ENCODE measurements around the gene PNPLA5.

PNPLA5 gene

DNA sequence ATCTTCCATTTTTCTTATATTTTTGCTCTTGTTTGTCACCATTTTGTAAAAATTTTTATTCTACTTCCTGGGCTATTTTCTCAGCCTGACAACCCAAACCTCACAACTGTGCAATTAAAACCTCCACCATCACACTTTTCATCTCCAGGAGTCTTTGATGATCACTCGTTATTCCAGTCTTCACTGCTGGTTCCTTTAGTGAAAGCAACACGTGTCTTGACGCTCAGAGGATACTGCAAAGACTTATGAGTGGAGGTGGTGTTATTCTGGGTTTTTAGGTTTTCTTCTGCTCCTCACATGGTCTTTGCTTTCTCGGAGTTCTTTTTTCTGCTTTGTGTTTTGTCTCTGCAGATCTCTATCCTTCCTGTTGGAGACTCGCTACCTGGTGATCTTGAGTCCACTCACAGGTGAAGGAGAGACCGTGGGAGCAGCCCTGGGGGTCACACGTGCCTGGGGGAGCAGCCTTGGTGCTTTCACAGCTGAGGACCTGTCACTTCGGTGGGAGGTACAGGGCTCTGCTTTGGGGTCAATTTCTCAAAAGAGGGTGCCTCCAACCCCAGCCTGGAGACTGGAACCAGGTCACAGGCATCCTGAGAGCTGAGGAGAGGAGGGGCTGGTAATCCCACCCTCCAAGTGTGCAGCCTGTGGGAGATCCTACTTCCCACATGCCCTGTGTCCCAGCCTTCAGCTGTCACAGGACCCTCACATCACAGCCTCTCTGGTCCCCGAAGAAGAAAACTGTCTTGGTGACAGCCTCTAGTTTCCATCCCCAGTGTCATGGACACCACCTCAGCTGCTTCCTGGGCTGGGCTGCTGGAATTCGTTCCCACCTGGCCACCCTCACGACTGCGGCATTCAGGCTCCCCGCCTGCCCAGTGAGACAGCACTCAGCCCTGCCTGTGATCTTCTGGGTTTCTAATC, 40.5 kb downstream of the PNPLA5 start:
- no peak overlapping the region for H2BK5ac ChIP-seq (ENCODE audit: low read length)
- peaks cover 23% of the 10 kb centered on the region for H3K79me1 ChIP-seq (ENCODE audit: low read length)
- H3K4me3 ChIP-seq (ENCODE audit: low read length) = no peak overlapping the region
- H2BK15ac ChIP-seq (replicated peaks; ENCODE audit: low read depth) = no peak overlapping the region
- H2BK120ac ChIP-seq (ENCODE audit: low read depth, low read length) = no peak overlapping the region
- H4K8ac ChIP-seq (ENCODE audit: low read depth, low read length) = no peak overlapping the region
- H3K27me3 ChIP-seq (ENCODE audit: insufficient read depth, low read length, poor library complexity) = no peaks in the 10 kb centered on the region
- no peak for DNase-seq
- H4K5ac ChIP-seq (ENCODE audit: low read length) = no peak overlapping the region
- H3K4me1 ChIP-seq (ENCODE audit: control insufficient read depth, low read depth, low read length) = no peaks in the 10 kb centered on the region
- H3K36me3 ChIP-seq (ENCODE audit: control insufficient read depth, insufficient read depth, low read length) = no peaks in the 10 kb centered on the region
- no peak overlapping the region for H3K4me2 ChIP-seq (ENCODE audit: low read length)
- no peak overlapping the region for H3K23ac ChIP-seq (ENCODE audit: low read length)
- H3K4ac ChIP-seq (ENCODE audit: low read depth, low read length) = no peak overlapping the region
- WGBS (ENCODE audit: extremely low coverage, insufficient coverage, low lambda C conversion rate) = no CpG with 5 or more reads among the region's 13 CpGs
- no peak overlapping the region for H3K56ac ChIP-seq (ENCODE audit: low read length)
- peaks cover 13% of the 10 kb centered on the region for H3K79me2 ChIP-seq (ENCODE audit: control insufficient read depth, insufficient read depth, low read length)
- no peak overlapping the region for H2AK5ac ChIP-seq (ENCODE audit: low read length)
- no peak overlapping the region for H3K9ac ChIP-seq (ENCODE audit: low read length)
- H3K18ac ChIP-seq (ENCODE audit: low read length) = no peak overlapping the region
- no peak overlapping the region for H3K27ac ChIP-seq (ENCODE audit: low read depth, low read length)

DNA sequence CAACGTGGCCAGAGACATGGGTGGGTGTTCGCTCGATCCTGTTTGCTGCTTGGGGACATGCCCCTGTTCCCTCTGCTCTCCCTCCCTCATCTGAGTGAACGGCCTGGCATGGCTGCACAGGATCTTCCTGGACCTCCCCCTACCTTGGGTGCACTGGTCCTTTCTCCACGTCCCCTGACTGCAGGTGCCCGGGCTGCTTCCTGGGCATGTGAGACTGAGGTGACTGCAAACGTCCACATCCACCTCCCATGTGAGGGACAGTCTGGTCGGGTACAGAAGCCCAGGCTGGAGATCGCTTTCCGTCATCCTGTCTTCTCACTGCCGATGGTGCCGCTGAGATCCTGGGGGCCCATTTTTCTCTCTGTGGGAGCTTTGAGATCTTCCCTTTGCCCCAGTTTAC, 41.3 kb downstream of the PNPLA5 start:
- H3K36me3 ChIP-seq (ENCODE audit: control insufficient read depth, insufficient read depth, low read length) = no peaks in the 10 kb centered on the region
- peaks cover 22% of the 10 kb centered on the region for H3K79me1 ChIP-seq (ENCODE audit: low read length)
- no CpG with 5 or more reads among the region's 12 CpGs for WGBS (ENCODE audit: extremely low coverage, insufficient coverage, low lambda C conversion rate)
- no peak overlapping the region for H4K5ac ChIP-seq (ENCODE audit: low read length)
- H2BK15ac ChIP-seq (replicated peaks; ENCODE audit: low read depth) = no peak overlapping the region
- H3K23ac ChIP-seq (ENCODE audit: low read length) = peak overlapping the region; percentile 68
- H4K8ac ChIP-seq (ENCODE audit: low read depth, low read length) = no peak overlapping the region
- H3K27ac ChIP-seq (ENCODE audit: low read depth, low read length) = no peak overlapping the region
- no peak overlapping the region for H3K4me3 ChIP-seq (ENCODE audit: low read length)
- no peak overlapping the region for H3K4me2 ChIP-seq (ENCODE audit: low read length)
- H3K56ac ChIP-seq (ENCODE audit: low read length) = no peak overlapping the region
- no peaks in the 10 kb centered on the region for H3K4me1 ChIP-seq (ENCODE audit: control insufficient read depth, low read depth, low read length)
- DNase-seq = no peak
- H3K18ac ChIP-seq (ENCODE audit: low read length) = no peak overlapping the region
- no peaks in the 10 kb centered on the region for H3K27me3 ChIP-seq (ENCODE audit: insufficient read depth, low read length, poor library complexity)
- peaks cover 8% of the 10 kb centered on the region for H3K79me2 ChIP-seq (ENCODE audit: control insufficient read depth, insufficient read depth, low read length)
- no peak overlapping the region for H3K9ac ChIP-seq (ENCODE audit: low read length)
- H2BK120ac ChIP-seq (ENCODE audit: low read depth, low read length) = no peak overlapping the region
- no peak overlapping the region for H2BK5ac ChIP-seq (ENCODE audit: low read length)
- no peak overlapping the region for H2AK5ac ChIP-seq (ENCODE audit: low read length)
- no peak overlapping the region for H3K4ac ChIP-seq (ENCODE audit: low read depth, low read length)

DNA sequence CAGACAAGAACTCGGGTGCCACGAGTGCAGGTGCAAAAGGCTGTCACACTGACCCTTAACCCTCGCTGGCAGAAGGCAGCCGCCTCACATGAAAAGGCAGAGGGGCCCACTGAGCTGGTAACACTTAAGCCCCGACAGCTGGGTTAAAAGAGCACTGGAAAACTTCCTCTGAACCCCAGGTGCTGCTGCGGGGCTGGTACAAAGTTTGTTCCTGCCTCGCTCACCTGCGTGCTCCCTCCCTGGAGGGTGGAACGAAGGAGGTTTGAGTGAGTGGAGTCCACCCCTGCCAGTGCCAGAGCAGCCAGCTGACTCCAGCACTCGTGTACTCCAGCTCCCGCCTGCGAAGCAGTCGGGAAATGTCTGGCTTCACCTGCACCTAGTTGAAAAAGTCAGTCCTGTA, 42.1 kb downstream of the PNPLA5 start:
- Histone ChIP-seq H3K27ac (ENCODE audit: low read depth, low read length) (no peak overlapping the region), H2AK5ac (ENCODE audit: low read length) (no peak overlapping the region), H3K4me3 (ENCODE audit: low read length) (no peak overlapping the region), H3K9ac (ENCODE audit: low read length) (no peak overlapping the region), H4K8ac (ENCODE audit: low read depth, low read length) (no peak overlapping the region), H3K56ac (ENCODE audit: low read length) (no peak overlapping the region), H2BK5ac (ENCODE audit: low read length) (no peak overlapping the region), H3K27me3 (ENCODE audit: insufficient read depth, low read length, poor library complexity) (no peaks in the 10 kb centered on the region), H3K79me1 (ENCODE audit: low read length) (peaks cover 19% of the 10 kb centered on the region), H3K4me1 (ENCODE audit: control insufficient read depth, low read depth, low read length) (no peaks in the 10 kb centered on the region), H2BK15ac (replicated peaks; ENCODE audit: low read depth) (no peak overlapping the region), H2BK120ac (ENCODE audit: low read depth, low read length) (no peak overlapping the region), H3K36me3 (ENCODE audit: control insufficient read depth, insufficient read depth, low read length) (no peaks in the 10 kb centered on the region), H4K5ac (ENCODE audit: low read length) (no peak overlapping the region), H3K79me2 (ENCODE audit: control insufficient read depth, insufficient read depth, low read length) (peaks cover 8% of the 10 kb centered on the region), H3K23ac (ENCODE audit: low read length) (no peak overlapping the region), H3K18ac (ENCODE audit: low read length) (no peak overlapping the region), H3K4ac (ENCODE audit: low read depth, low read length) (no peak overlapping the region), H3K4me2 (ENCODE audit: low read length) (no peak overlapping the region)
- no CpG with 5 or more reads among the region's 13 CpGs for WGBS (ENCODE audit: extremely low coverage, insufficient coverage, low lambda C conversion rate)
- DNase-seq = no peak

DNA sequence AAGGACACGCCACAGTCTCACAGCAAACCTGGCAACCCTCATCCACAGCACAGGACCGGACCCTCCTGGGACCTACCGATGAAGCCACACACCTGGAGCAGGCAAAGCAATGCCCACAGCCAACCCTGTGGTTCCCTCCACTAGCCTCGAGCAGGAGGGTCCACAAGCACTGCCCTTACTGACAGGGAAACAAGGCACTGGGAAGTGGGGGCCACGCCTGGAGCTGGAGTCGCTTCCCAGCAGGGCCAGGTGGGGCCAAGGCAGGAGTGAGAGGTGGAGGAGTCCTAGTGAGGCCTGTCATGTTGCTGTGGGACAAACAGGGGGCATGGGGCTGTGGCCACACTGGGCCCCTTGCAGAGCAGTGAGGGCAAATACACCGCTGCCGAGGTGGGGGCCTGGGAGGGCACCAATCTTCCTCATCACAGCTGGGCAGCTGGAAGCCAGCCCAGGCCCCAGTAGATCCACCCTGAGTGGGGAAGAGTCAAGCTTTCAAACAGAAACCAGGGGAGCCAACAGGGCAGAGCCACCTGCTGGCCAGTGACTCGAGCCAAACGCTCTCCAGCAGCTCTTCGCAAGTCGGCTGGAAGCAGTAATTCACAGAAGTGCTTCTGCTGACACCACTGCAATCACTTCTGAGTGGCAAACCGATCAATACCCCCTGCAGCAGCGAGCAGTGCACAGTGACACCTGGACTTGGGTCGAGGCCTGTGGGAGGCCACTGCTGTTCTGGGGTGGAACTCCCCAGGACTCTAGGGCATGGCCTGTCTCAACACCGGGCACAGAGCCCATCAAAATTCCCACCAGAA, 43.2 kb downstream of the PNPLA5 start:
- Histone ChIP-seq H2BK120ac (ENCODE audit: low read depth, low read length) (no peak overlapping the region), H2AK5ac (ENCODE audit: low read length) (no peak overlapping the region), H3K4me2 (ENCODE audit: low read length) (no peak overlapping the region), H3K4ac (ENCODE audit: low read depth, low read length) (no peak overlapping the region), H3K27ac (ENCODE audit: low read depth, low read length) (no peak overlapping the region), H3K9ac (ENCODE audit: low read length) (no peak overlapping the region), H3K36me3 (ENCODE audit: control insufficient read depth, insufficient read depth, low read length) (no peaks in the 10 kb centered on the region), H4K8ac (ENCODE audit: low read depth, low read length) (no peak overlapping the region), H3K23ac (ENCODE audit: low read length) (no peak overlapping the region), H2BK15ac (replicated peaks; ENCODE audit: low read depth) (no peak overlapping the region), H3K79me1 (ENCODE audit: low read length) (peaks cover 22% of the 10 kb centered on the region), H3K4me3 (ENCODE audit: low read length) (no peak overlapping the region), H3K56ac (ENCODE audit: low read length) (no peak overlapping the region), H3K79me2 (ENCODE audit: control insufficient read depth, insufficient read depth, low read length) (peaks cover 9% of the 10 kb centered on the region), H2BK5ac (ENCODE audit: low read length) (no peak overlapping the region), H3K18ac (ENCODE audit: low read length) (no peak overlapping the region), H3K4me1 (ENCODE audit: control insufficient read depth, low read depth, low read length) (no peaks in the 10 kb centered on the region), H3K27me3 (ENCODE audit: insufficient read depth, low read length, poor library complexity) (no peaks in the 10 kb centered on the region), H4K5ac (ENCODE audit: low read length) (no peak overlapping the region)
- WGBS (ENCODE audit: extremely low coverage, insufficient coverage, low lambda C conversion rate) = no CpG with 5 or more reads among the region's 16 CpGs
- DNase-seq = peak; percentile 42

DNA sequence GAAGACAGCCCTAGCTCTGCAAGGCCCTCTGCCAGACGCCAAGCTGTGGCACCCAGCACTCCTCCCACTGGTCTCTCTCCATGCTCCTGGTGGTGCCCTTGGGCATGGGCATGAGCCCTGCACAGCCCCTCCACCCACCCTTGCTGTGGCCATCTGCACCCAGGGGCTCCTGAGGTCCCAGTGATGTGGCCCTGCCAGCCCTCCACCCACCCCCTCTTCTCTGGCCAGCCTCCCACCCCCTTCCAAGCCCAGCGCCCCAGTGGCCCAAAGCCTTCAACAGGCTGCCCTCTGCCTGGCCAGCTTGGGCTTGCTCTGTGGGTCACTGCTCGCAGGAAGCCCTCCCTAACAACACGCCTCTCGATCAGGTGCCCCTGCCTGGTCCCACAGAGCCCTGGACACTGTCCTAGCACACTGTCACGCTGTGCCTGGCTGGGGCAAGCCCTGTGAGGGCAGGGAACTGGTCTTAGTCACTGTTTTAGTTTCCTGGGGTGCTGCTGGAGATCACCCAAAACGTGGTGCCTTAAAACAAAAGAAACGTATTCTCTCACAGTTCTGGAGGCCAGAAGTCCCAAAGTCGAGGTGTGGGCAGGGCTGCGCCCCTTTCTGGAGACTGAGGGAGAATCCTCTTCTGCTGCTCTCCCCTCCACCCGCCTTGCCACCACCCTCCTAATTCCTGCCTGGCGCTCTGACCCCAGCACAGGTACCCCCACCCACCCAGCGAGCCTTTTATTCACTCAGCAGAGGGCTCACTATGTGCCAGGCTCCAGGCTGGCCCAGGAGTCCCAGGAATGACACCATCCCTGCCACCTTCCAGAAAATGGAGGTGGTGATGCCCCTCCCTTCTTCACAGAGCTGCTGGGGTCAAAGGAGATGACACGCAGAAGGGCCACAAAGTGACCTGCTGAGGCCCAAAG, 44.2 kb downstream of the PNPLA5 start:
- H3K79me1 ChIP-seq (ENCODE audit: low read length) = peaks cover 20% of the 10 kb centered on the region
- H3K27ac ChIP-seq (ENCODE audit: low read depth, low read length) = no peak overlapping the region
- H3K27me3 ChIP-seq (ENCODE audit: insufficient read depth, low read length, poor library complexity) = no peaks in the 10 kb centered on the region
- H2BK5ac ChIP-seq (ENCODE audit: low read length) = no peak overlapping the region
- no peak overlapping the region for H3K56ac ChIP-seq (ENCODE audit: low read length)
- H3K79me2 ChIP-seq (ENCODE audit: control insufficient read depth, insufficient read depth, low read length) = peaks cover 7% of the 10 kb centered on the region
- no peak overlapping the region for H3K9ac ChIP-seq (ENCODE audit: low read length)
- no peak overlapping the region for H4K5ac ChIP-seq (ENCODE audit: low read length)
- no peak overlapping the region for H2BK120ac ChIP-seq (ENCODE audit: low read depth, low read length)
- no peak overlapping the region for H3K4me3 ChIP-seq (ENCODE audit: low read length)
- H3K4me2 ChIP-seq (ENCODE audit: low read length) = no peak overlapping the region
- no peak overlapping the region for H2AK5ac ChIP-seq (ENCODE audit: low read length)
- no peak overlapping the region for H3K18ac ChIP-seq (ENCODE audit: low read length)
- no peaks in the 10 kb centered on the region for H3K4me1 ChIP-seq (ENCODE audit: control insufficient read depth, low read depth, low read length)
- no peak overlapping the region for H3K4ac ChIP-seq (ENCODE audit: low read depth, low read length)
- H3K23ac ChIP-seq (ENCODE audit: low read length) = no peak overlapping the region
- no peak for DNase-seq
- no peaks in the 10 kb centered on the region for H3K36me3 ChIP-seq (ENCODE audit: control insufficient read depth, insufficient read depth, low read length)
- no peak overlapping the region for H4K8ac ChIP-seq (ENCODE audit: low read depth, low read length)
- no peak overlapping the region for H2BK15ac ChIP-seq (replicated peaks; ENCODE audit: low read depth)
- WGBS (ENCODE audit: extremely low coverage, insufficient coverage, low lambda C conversion rate) = no CpG with 5 or more reads among the region's 14 CpGs
